Measurements from ENCODE around the gene MAP2K5.

Gene MAP2K5

GRCh38 chr15:67678993-67679392 lies 136.5 kb downstream of the MAP2K5 start:
- no peak for DNase-seq

GRCh38 chr15:67680641-67681040 lies 138.1 kb downstream of the MAP2K5 start:
- no peak for DNase-seq

GRCh38 chr15:67685008-67685599 lies 142.6 kb downstream of the MAP2K5 start:
- DNase-seq, result no peak

- DNase-seq, result no peak
Measured at GRCh38 chr15:67685716-67686115, 143.2 kb downstream of the MAP2K5 start.

- DNase-seq, result no peak
Measured at GRCh38 chr15:67690936-67691335, 148.4 kb downstream of the MAP2K5 start.

- no peak for DNase-seq
Measured at GRCh38 chr15:67691450-67691849, 148.9 kb downstream of the MAP2K5 start.

GRCh38 chr15:67692573-67692972 lies 150.1 kb downstream of the MAP2K5 start:
- no peak for DNase-seq

- DNase-seq, result no peak
Measured at GRCh38 chr15:67696087-67696486, 153.6 kb downstream of the MAP2K5 start.

GRCh38 chr15:67700023-67700422 lies 157.5 kb downstream of the MAP2K5 start:
- DNase-seq, result no peak

- no peak for DNase-seq
Measured at GRCh38 chr15:67701669-67702068, 159.2 kb downstream of the MAP2K5 start.

GRCh38 chr15:67707520-67708283 lies 165.2 kb downstream of the MAP2K5 start:
- no peak for DNase-seq

GRCh38 chr15:67708500-67708899 lies 166.0 kb downstream of the MAP2K5 start:
- DNase-seq, result no peak

GRCh38 chr15:67715170-67715569 lies 172.7 kb downstream of the MAP2K5 start:
- DNase-seq, result no peak

GRCh38 chr15:67716171-67716570 lies 173.7 kb downstream of the MAP2K5 start:
- DNase-seq, result no peak

- DNase-seq, result no peak
Measured at GRCh38 chr15:67717776-67718175, 175.3 kb downstream of the MAP2K5 start.

- DNase-seq, result no peak
Measured at GRCh38 chr15:67719330-67719959, 176.9 kb downstream of the MAP2K5 start.

- DNase-seq, result no peak
Measured at GRCh38 chr15:67720556-67721175, 178.2 kb downstream of the MAP2K5 start.

- no peak for DNase-seq
Measured at GRCh38 chr15:67722030-67722817, 179.7 kb downstream of the MAP2K5 start.

- DNase-seq, result no peak
Measured at GRCh38 chr15:67723294-67724024, 181.0 kb downstream of the MAP2K5 start.

GRCh38 chr15:67724691-67725375 lies 182.3 kb downstream of the MAP2K5 start:
- no peak for DNase-seq

- no peak for DNase-seq
Measured at GRCh38 chr15:67730135-67730534, 187.6 kb downstream of the MAP2K5 start.

All from activated gamma-delta T cell (primary cell).